Fibroblast of the aortic adventitia (primary cell): ENCODE measurements around the gene STING1. TPM values are rescaled to one million over a fixed set of nuclear protein-coding genes. Genes with fewer than 3 reads are reported as not detected.
A peak's percentile ranks its signal among the peaks of the same experiment; 100 is the strongest.

Experiments used
- DNase-seq: peaks from one replicate; pipeline ENCODE4 v3.0.0-alpha.2; 2010; ENCODE audit warnings: low read depth
- H3K4me3 ChIP-seq: 2 replicates; pipeline ENCODE4 v1.5.1; 2011; ENCODE audit warnings: low read depth, mild to moderate bottlenecking, control low read depth, low read length, moderate library complexity
- CTCF ChIP-seq: IDR thresholded peaks from 2 replicates; pipeline ENCODE4 v1.5.1; 2011; ENCODE audit warnings: mild to moderate bottlenecking, low read length, control low read depth, inconsistent platforms; ENCODE audit not compliant: insufficient read depth
- small RNA-seq: library from RNA; depleted of rRNA; stranded (forward); fragments of <200 nt; gene quantifications from one replicate; pipeline ENCODE3, GENCODE V24; 2012
- total RNA-seq: library from RNA; depleted of rRNA; stranded (reverse); fragments of >200 nt; gene quantifications from 2 replicates; pipeline ENCODE4 v1.2.3, GENCODE V29; 2012; ENCODE audit warnings: low replicate concordance

The STING1 gene
- total RNA-seq, 1 donor = 42.1 TPM

GRCh38 chr5:139439013-139439903 lies 43.3 kb downstream of the STING1 start, which contains the start of gene DNAJC18:
DNAJC18 (minus strand) TSS chr5:139439525; CDS start chr5:139439445, 80 bp downstream.
- peak within 1 kb of the TSS; percentile 97 for H3K4me3 ChIP-seq
- DNase-seq = peak; percentile 90
- TF ChIP-seq CTCF = no peak

GRCh38 chr5:139438707-139439012 lies 43.9 kb downstream of the STING1 start:
- no peak for DNase-seq
- peak overlapping the region; percentile 97 for H3K4me3 ChIP-seq
- no peak for TF ChIP-seq CTCF

- DNase-seq = no peak
- no peak for TF ChIP-seq CTCF
These were observed 46.9 kb downstream of the STING1 start for GRCh38 chr5:139435676-139436075.

GRCh38 chr5:139431706-139432105 lies 50.9 kb downstream of the STING1 start:
- H3K4me3 ChIP-seq = no peak overlapping the region
- no peak for DNase-seq
- no peak for TF ChIP-seq CTCF

More at GRCh38 chr5:139435676-139436075, 46.9 kb downstream of the STING1 start:
- no peak overlapping the region for H3K4me3 ChIP-seq

GRCh38 chr5:139430015-139430414 lies 52.5 kb downstream of the STING1 start:
- no peak overlapping the region for H3K4me3 ChIP-seq
- no peak for TF ChIP-seq CTCF
- no peak for DNase-seq

- DNase-seq = no peak
- no peak overlapping the region for H3K4me3 ChIP-seq
- TF ChIP-seq CTCF = no peak
These were observed 56.2 kb downstream of the STING1 start for GRCh38 chr5:139426203-139426885.

Small RNA genes lying within 50 kb of the gene (small RNA-seq; reads per million reads assigned to genes)
- not detected for gene RNU5B-4P

Other genes with a start within 250 kb of the STING1 start
- 274 and 438 TPM in 2 replicates for gene MATR3, start 189.0 kb downstream of the STING1 start, total RNA-seq
- 70.9 and 77.3 TPM in 2 replicates for gene PAIP2, start 140.9 kb downstream of the STING1 start, total RNA-seq
- gene SLC23A1, start 99.5 kb downstream of the STING1 start, total RNA-seq = not detected in 2 replicates
- 0.18 TPM in 1 of 2 replicates, not detected in the other for gene MZB1, start 92.8 kb downstream of the STING1 start, total RNA-seq
- gene PROB1, start 87.7 kb downstream of the STING1 start, total RNA-seq = 0.99 and 1.8 TPM in 2 replicates
- 1.8 and 2.0 TPM in 2 replicates for gene SPATA24, start 78.7 kb downstream of the STING1 start, total RNA-seq
- gene DNAJC18, start 43.2 kb downstream of the STING1 start, total RNA-seq = 4.7 and 9.9 TPM in 2 replicates
- 0.36 and 1.1 TPM in 2 replicates for gene ECSCR, start 20.0 kb downstream of the STING1 start, total RNA-seq
- gene SMIM33, start 11.8 kb downstream of the STING1 start, total RNA-seq = not detected in 2 replicates
- 71.8 and 137 TPM in 2 replicates for gene UBE2D2, start 78.6 kb upstream of the STING1 start, total RNA-seq
- 26.1 and 75.9 TPM in 2 replicates for gene CXXC5, start 165.6 kb upstream of the STING1 start, total RNA-seq